Liver (tissue), 9 donors: ENCODE data around the gene MAML3. TPM values are rescaled to one million over a fixed set of nuclear protein-coding genes. Genes with fewer than 3 reads are reported as not detected.

Experiments used
- DNase-seq: peaks from one replicate; pipeline ENCODE4 v3.0.0-alpha.2; 2017; ENCODE audit warnings: low spot score
- H3K27ac ChIP-seq, 2 donors: one replicate each; pipeline ENCODE4 v1.7.0; 2013; ENCODE audit warnings: inconsistent platforms in 2 of 2, low read length in 2 of 2, control low read depth in 1 of 2, low read depth in 1 of 2, mild to moderate bottlenecking in 1 of 2
- H3K27me3 ChIP-seq, 4 donors: one replicate each; pipeline versions ENCODE4 v1.6.1 to v1.7.0; 2013; ENCODE audit warnings: low read length in 3 of 4, inconsistent platforms in 1 of 4, mild to moderate bottlenecking in 1 of 4, moderate library complexity in 1 of 4; ENCODE audit not compliant: control insufficient read depth in 4 of 4, insufficient read depth in 4 of 4
- H3K36me3 ChIP-seq, 4 donors: one replicate each; pipeline versions ENCODE4 v1.6.1 to v1.7.0; 2013; ENCODE audit warnings: low read length in 3 of 4, mild to moderate bottlenecking in 3 of 4, low read depth in 1 of 4, moderate library complexity in 1 of 4; ENCODE audit not compliant: control insufficient read depth in 4 of 4, insufficient read depth in 3 of 4
- H3K4me1 ChIP-seq, 4 donors: one replicate each; pipeline versions ENCODE4 v1.6.1 to v1.7.0; 2013; ENCODE audit warnings: low read length in 3 of 4, mild to moderate bottlenecking in 3 of 4, moderate library complexity in 1 of 4; ENCODE audit not compliant: control insufficient read depth in 4 of 4, insufficient read depth in 4 of 4
- H3K4me3 ChIP-seq, 3 donors: one replicate each; pipeline versions ENCODE4 v1.6.1 to v1.7.0; 2013; ENCODE audit warnings: low read length in 3 of 3, control low read depth in 1 of 3, low read depth in 1 of 3, mild to moderate bottlenecking in 1 of 3
- H3K9ac ChIP-seq, 2 donors: one replicate each; pipeline ENCODE4 v1.7.0; 2013; ENCODE audit warnings: low read length in 2 of 2, mild to moderate bottlenecking in 2 of 2, moderate library complexity in 2 of 2, control low read depth in 1 of 2, low read depth in 1 of 2
- H3K9me3 ChIP-seq, 4 donors: one replicate each; pipeline versions ENCODE4 v1.6.1 to v1.7.0; 2013; ENCODE audit warnings: low read length in 3 of 4; ENCODE audit not compliant: control insufficient read depth in 4 of 4
- CTCF ChIP-seq: fragments of 150-350 bp; IDR thresholded peaks from 2 replicates; pipeline ENCODE4 v1.5.1; 2017; ENCODE audit warnings: improper control_type of control experiment, low read depth, low read length; ENCODE audit not compliant: missing input control
- EGR1 ChIP-seq, 2 donors: IDR thresholded peaks; 2 replicates each; pipeline ENCODE4 v1.6.1; 2016 to 2018; ENCODE audit warnings: antibody characterized with exemption in 2 of 2, low read depth in 2 of 2
- FOXA1 ChIP-seq: IDR thresholded peaks from 2 replicates; pipeline ENCODE4 v1.6.1; 2016; ENCODE audit warnings: antibody characterized with exemption
- FOXA2 ChIP-seq: IDR thresholded peaks from 2 replicates; pipeline ENCODE4 v1.6.1; 2016; ENCODE audit warnings: antibody characterized with exemption
- GABPA ChIP-seq, 2 donors: IDR thresholded peaks in 1 of 2; conservative IDR thresholded peaks in 1 of 2; 2 replicates each; pipeline ENCODE4 v1.6.1; 2016; ENCODE audit warnings: antibody characterized with exemption in 2 of 2, mild to moderate bottlenecking in 1 of 2, moderate library complexity in 1 of 2
- HNF4G ChIP-seq: IDR thresholded peaks from 2 replicates; pipeline ENCODE4 v1.6.1; 2016; ENCODE audit warnings: antibody characterized with exemption
- JUND ChIP-seq, 2 donors: IDR thresholded peaks; 2 replicates each; pipeline ENCODE4 v1.6.1; 2016; ENCODE audit warnings: antibody characterized with exemption in 2 of 2
- NR2F2 ChIP-seq: IDR thresholded peaks from 2 replicates; pipeline ENCODE4 v1.6.1; 2016; ENCODE audit warnings: antibody characterized with exemption
- RAD21 ChIP-seq, 2 donors: IDR thresholded peaks; 2 replicates each; pipeline ENCODE4 v1.6.1; 2016; ENCODE audit warnings: antibody characterized with exemption in 2 of 2, mild to moderate bottlenecking in 2 of 2
- REST ChIP-seq: IDR thresholded peaks from 2 replicates; pipeline ENCODE4 v1.6.1; 2016; ENCODE audit warnings: antibody characterized with exemption, mild to moderate bottlenecking
- RXRA ChIP-seq, 2 donors: IDR thresholded peaks; 2 replicates each; pipeline ENCODE4 v1.6.1; 2017 to 2018; ENCODE audit warnings: antibody characterized with exemption in 2 of 2, mild to moderate bottlenecking in 1 of 2
- SP1 ChIP-seq: IDR thresholded peaks from 2 replicates; pipeline ENCODE4 v1.6.1; 2018; ENCODE audit warnings: antibody characterized with exemption, mild to moderate bottlenecking
- TAF1 ChIP-seq: conservative IDR thresholded peaks from 2 replicates; pipeline ENCODE4 v1.6.1; 2016; ENCODE audit warnings: antibody characterized with exemption, mild to moderate bottlenecking
- YY1 ChIP-seq: IDR thresholded peaks from 2 replicates; pipeline ENCODE4 v1.6.1; 2016; ENCODE audit warnings: antibody characterized with exemption, mild to moderate bottlenecking
- WGBS: extraction: QIAGEN DNeasy Blood & Tissue Kit; methylation state at CpG from one replicate; pipeline ENCODE4 v1.1.7; 2013; 5-methylcytosine and 5-hydroxymethylcytosine counted together
- polyA plus RNA-seq, 2 donors: library from polyadenylated mRNA; stranded (reverse) in 1 of 2; unstranded in 1 of 2; fragments of 200-250 nt in 1 of 2; fragments of >200 nt in 1 of 2; fragmentation: Nextera tagmentation in 1 of 2; extraction: Ambion mirVana in 1 of 2; gene quantifications; one replicate each; pipeline versions ENCODE4 v1.2.1 to v1.2.3, GENCODE V29; 2013 to 2015
- total RNA-seq, 2 donors: library from RNA; depleted of rRNA; stranded (reverse); fragments of >200 nt; gene quantifications; one replicate each; pipeline ENCODE4 v1.2.3, GENCODE V29; 2014
- TF ChIP-seq, protein P1 (sequence below): IDR thresholded peaks from 2 replicates; pipeline ENCODE4 v1.6.1; 2016; ENCODE audit warnings: antibody characterized with exemption
- TF ChIP-seq, protein P2 (sequence below): IDR thresholded peaks from 2 replicates; pipeline ENCODE4 v1.6.1; 2016; ENCODE audit warnings: antibody characterized with exemption
- donor health status: healthy.
- donor health status: healthy.
- donor health status: healthy.
- donor health status: healthy.
- donor health status: healthy.

The MAML3 gene
- total and polyA plus RNA-seq, 4 donors: 1.3 to 4.3 (median 2.7) TPM

DNA sequence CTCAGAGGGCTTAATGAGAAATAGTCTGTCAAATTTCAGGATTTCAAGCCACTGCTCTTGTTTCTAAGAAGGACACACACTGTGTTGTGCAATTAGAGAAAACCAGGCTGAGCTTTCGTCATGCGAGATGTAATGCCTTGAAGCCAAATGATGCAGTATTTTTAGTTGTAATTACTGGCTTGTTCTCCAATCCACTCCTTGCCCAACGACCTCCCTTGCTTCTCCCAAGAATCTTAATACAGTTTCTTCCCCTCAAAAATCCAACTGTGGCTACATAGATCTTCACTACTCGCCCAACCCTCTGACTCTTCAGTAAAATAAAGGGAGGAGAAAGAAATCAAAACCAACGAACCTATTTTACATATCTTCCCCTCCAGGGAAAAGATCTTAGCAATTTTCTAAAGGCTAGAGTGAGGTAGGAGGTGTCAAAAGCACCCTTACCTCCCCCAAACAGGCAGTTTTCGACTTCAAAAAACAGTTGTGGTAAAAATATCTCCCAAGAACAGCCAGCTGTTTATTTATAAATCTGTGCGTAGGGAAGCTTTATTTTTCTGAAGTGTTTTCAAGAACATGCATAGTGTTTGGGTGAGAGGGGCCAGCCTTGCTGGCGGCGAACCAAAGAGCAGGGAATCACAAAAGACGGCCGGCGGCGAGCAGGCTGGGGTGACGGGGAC lies 419.6 kb downstream of the MAML3 start:
- Histone ChIP-seq H3K9me3 (no peaks in the 10 kb centered on the region), H3K4me1 (peaks cover 3 to 12% (median 7%) of the 10 kb centered on the region in 4 donors), H3K9ac (peak overlapping the region; percentile 70 to 87), H3K27ac (peak overlapping the region; percentile 58 to 94), H3K27me3 (no peaks in the 10 kb centered on the region), H3K36me3 (no peaks in the 10 kb centered on the region), H3K4me3 (peak overlapping the region in 2 of 3 donors; percentile 32 to 48)
- WGBS: 11% methylated on average over 14 of the region's 14 CpGs
- TF ChIP-seq GABPA (IDR thresholded peaks at IDR 0.05 in 1 of 2, conservative IDR thresholded peaks at IDR 0.05 in 1 of 2): no peak
- TF ChIP-seq RAD21 (IDR thresholded peaks at IDR 0.05): peak in 1 of 2 donors; percentile 21
- no peak for TF ChIP-seq TAF1
- no peak for TF ChIP-seq FOXA2
- DNase-seq: no peak

DNA sequence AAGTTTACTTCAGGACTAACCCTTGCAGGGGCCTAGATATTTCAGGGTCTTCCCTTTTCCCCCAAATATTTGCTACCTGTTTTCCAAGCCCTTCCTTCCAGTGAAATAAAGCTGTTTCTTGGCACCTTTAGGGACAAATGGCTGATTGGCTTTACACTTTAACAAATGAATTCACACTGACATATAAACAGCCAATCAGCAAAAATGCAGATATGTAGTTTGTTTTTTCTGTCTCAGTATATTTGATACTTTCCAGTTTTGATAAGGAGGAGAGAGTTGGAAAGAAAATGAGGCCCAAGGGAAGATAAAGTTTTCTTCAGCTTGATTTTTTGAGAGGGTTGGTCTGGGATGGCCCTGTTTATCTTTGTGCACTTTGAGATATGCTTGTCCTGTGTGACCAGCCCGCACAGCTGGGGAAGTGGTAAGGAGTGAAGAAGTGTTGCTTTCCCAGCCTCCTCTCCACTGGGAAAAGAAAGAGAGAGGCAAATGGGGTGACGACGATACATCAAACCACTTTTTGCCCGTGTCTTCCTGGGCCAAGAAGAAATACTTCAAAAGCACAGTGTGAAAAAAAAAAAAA lies 420.9 kb downstream of the MAML3 start:
- Histone ChIP-seq H3K27me3 (no peaks in the 10 kb centered on the region), H3K27ac (peak overlapping the region in 1 of 2 donors; percentile 33), H3K9ac (no peak overlapping the region), H3K4me3 (no peak overlapping the region), H3K36me3 (no peaks in the 10 kb centered on the region), H3K4me1 (peaks cover 5 to 18% (median 7%) of the 10 kb centered on the region in 4 donors), H3K9me3 (no peaks in the 10 kb centered on the region)
- TF ChIP-seq SP1 (no peak), FOXA1 (no peak), JUND (IDR thresholded peaks at IDR 0.05) (no peak)
- 75% methylated on average over 4 of the region's 4 CpGs for WGBS
- DNase-seq: no peak

GRCh38 chr4:139728840-139729239 lies 425.1 kb downstream of the MAML3 start:
- Histone ChIP-seq H3K4me3 (no peak overlapping the region), H3K4me1 (peaks cover 0 to 6% (median under 1%) of the 10 kb centered on the region in 4 donors), H3K27ac (no peak overlapping the region), H3K9ac (no peak overlapping the region), H3K9me3 (no peaks in the 10 kb centered on the region), H3K36me3 (peaks cover 0 to 5% (median 2%) of the 10 kb centered on the region in 4 donors), H3K27me3 (no peaks in the 10 kb centered on the region)
- 64% methylated on average over 3 of the region's 3 CpGs for WGBS
- no peak for TF ChIP-seq TAF1
- no peak for TF ChIP-seq EGR1 (IDR thresholded peaks at IDR 0.05; ENCODE audit: low read depth in 2 of 2)
- no peak for TF ChIP-seq GABPA (IDR thresholded peaks at IDR 0.05 in 1 of 2, conservative IDR thresholded peaks at IDR 0.05 in 1 of 2)
- TF ChIP-seq FOXA2: no peak
- no peak for TF ChIP-seq RXRA (IDR thresholded peaks at IDR 0.05)
- TF ChIP-seq YY1: no peak
- TF ChIP-seq REST: no peak
- TF ChIP-seq NR2F2: no peak
- TF ChIP-seq, protein P1, sequence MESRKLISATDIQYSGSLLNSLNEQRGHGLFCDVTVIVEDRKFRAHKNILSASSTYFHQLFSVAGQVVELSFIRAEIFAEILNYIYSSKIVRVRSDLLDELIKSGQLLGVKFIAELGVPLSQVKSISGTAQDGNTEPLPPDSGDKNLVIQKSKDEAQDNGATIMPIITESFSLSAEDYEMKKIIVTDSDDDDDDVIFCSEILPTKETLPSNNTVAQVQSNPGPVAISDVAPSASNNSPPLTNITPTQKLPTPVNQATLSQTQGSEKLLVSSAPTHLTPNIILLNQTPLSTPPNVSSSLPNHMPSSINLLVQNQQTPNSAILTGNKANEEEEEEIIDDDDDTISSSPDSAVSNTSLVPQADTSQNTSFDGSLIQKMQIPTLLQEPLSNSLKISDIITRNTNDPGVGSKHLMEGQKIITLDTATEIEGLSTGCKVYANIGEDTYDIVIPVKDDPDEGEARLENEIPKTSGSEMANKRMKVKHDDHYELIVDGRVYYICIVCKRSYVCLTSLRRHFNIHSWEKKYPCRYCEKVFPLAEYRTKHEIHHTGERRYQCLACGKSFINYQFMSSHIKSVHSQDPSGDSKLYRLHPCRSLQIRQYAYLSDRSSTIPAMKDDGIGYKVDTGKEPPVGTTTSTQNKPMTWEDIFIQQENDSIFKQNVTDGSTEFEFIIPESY: no peak
- no peak for TF ChIP-seq HNF4G
- TF ChIP-seq CTCF: no peak
- no peak for TF ChIP-seq FOXA1
- no peak for TF ChIP-seq JUND (IDR thresholded peaks at IDR 0.05)
- TF ChIP-seq, protein P2, sequence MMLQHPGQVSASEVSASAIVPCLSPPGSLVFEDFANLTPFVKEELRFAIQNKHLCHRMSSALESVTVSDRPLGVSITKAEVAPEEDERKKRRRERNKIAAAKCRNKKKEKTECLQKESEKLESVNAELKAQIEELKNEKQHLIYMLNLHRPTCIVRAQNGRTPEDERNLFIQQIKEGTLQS: no peak
- TF ChIP-seq RAD21 (IDR thresholded peaks at IDR 0.05): no peak
- no peak for DNase-seq
